NB4 (cell line): ENCODE results near the gene AGBL1.

Experiments
- DNase-seq: peaks from one replicate; pipeline ENCODE4 v3.0.0; 2010; ENCODE audit warnings: low read depth
- H3K4me3 ChIP-seq: one replicate; pipeline ENCODE4 v1.5.1; 2011; ENCODE audit warnings: mild to moderate bottlenecking, low read depth, low read length, moderate library complexity
- MYC ChIP-seq: IDR thresholded peaks from 2 replicates; pipeline ENCODE4 v1.6.1; 2011; ENCODE audit warnings: low read depth, low read length
- POLR2A ChIP-seq: IDR thresholded peaks from 2 replicates; pipeline ENCODE4 v1.6.1; 2011; ENCODE audit warnings: mild to moderate bottlenecking; ENCODE audit not compliant: insufficient read length; ENCODE audit errors: extremely low read depth
- TF ChIP-seq, protein P1 (sequence below): IDR thresholded peaks from 2 replicates; pipeline ENCODE4 v1.6.1; 2011; ENCODE audit warnings: low read depth, low read length
- TF ChIP-seq, protein P2 (sequence below): IDR thresholded peaks from one replicate; pipeline ENCODE4 v1.5.1; 2012; ENCODE audit warnings: low read depth, low read length

Gene AGBL1

DNA sequence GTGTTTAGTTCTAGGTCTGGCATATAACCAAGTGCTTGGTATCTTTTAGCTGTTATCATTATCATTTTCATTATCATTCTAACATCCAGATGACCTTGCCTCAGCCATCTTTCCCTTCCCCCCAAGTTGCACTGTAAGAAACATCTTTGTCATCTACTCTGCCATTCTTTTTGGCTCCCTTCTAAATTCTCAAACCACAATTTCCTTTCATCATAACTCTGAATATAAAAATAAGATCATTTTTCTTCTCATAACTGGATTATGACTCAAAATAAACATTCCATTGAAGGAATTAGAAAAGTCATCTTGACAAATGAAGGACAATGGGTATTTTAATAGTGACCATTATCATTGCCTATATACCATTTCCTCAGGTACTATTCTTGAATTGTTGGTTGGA is 786.2 kb downstream of the AGBL1 start:
- DNase-seq = no peak
- TF ChIP-seq, protein P1, sequence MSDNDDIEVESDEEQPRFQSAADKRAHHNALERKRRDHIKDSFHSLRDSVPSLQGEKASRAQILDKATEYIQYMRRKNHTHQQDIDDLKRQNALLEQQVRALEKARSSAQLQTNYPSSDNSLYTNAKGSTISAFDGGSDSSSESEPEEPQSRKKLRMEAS = no peak
- TF ChIP-seq POLR2A = no peak
- no peak overlapping the region for H3K4me3 ChIP-seq

DNA sequence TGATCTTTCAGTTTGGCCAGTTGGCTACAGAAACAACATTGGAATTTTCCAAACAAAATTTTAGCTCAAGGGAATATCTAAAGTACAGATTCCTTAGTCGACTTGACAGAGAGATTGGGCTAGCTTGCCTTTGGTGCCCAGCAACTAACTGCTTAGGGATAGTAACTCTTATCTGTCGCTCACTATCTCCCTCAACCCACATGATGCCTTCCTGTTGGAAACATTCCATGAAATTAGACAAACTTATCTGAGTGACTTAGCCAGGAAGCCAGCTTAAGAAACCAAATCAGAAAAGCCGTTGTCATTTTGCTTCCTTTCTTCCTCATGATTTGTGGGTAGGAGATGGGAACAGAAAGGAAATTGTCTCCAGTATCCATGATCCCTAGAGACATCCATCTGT is 791.2 kb downstream of the AGBL1 start:
- DNase-seq = no peak
- TF ChIP-seq, protein P2, sequence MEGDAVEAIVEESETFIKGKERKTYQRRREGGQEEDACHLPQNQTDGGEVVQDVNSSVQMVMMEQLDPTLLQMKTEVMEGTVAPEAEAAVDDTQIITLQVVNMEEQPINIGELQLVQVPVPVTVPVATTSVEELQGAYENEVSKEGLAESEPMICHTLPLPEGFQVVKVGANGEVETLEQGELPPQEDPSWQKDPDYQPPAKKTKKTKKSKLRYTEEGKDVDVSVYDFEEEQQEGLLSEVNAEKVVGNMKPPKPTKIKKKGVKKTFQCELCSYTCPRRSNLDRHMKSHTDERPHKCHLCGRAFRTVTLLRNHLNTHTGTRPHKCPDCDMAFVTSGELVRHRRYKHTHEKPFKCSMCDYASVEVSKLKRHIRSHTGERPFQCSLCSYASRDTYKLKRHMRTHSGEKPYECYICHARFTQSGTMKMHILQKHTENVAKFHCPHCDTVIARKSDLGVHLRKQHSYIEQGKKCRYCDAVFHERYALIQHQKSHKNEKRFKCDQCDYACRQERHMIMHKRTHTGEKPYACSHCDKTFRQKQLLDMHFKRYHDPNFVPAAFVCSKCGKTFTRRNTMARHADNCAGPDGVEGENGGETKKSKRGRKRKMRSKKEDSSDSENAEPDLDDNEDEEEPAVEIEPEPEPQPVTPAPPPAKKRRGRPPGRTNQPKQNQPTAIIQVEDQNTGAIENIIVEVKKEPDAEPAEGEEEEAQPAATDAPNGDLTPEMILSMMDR = no peak
- TF ChIP-seq, protein P1 = no peak
- TF ChIP-seq POLR2A = no peak
- no peak for TF ChIP-seq MYC
- no peak overlapping the region for H3K4me3 ChIP-seq

DNA sequence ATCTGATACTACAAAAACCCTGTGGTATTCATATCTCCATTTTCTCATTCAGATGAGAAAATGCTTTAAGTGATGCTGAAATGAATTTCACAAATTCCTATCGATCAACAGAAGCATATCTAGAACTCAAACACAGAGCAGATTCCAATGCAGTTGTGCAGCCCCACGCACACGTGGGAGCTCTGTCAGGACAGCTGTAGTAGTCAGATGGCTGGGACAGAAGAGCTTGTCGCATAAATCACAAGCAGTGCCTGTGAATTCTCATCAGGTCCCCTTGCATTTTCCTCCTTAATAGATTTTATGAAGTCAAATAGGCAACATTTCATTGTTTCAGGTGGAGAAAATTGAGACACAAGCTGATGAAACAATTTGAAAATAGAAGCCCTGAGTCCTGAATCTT is 792.3 kb downstream of the AGBL1 start:
- H3K4me3 ChIP-seq = no peak overlapping the region
- DNase-seq = no peak
- TF ChIP-seq, protein P2 = no peak
- TF ChIP-seq POLR2A (no peak), MYC (no peak)
- TF ChIP-seq, protein P1 = no peak

DNA sequence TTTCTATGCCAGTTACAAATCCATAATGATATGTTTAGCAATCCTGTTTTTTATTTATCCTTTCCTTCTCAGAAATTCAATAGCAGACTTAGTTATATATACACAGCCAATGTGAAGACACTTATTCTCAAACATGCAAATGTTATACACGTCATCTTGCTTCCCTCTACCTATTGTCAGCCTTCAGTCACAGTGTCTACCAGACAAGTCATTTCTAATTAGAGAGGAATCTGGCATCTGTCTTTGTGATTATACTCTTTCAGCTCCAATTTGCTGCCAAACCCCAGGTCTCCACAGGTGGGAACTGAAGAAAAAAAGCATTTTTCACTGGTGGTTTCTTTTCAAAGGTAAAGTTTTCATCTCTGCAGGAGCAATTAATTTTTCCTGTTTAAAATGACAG is 793.1 kb downstream of the AGBL1 start:
- TF ChIP-seq, protein P1 = no peak
- TF ChIP-seq MYC (no peak), POLR2A (no peak)
- TF ChIP-seq, protein P2 = no peak
- no peak overlapping the region for H3K4me3 ChIP-seq
- no peak for DNase-seq

DNA sequence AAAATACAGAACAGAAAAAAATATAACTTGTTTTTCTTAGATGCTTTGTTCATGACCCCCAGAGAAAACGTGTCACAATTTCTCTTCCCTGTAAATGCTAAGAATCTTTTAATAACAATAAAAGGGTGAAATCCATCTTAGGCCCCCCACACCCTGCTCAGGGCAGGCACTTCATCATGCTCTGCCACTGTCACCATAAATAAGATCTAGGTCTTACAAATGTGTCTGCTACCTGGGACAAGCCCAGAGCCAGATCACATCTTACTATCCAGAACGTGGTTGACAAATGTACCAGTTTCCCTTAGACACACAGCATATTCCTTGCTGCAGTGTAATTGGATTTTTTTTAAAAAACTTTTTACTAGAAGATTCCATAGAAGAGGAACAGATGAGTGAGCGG is 795.4 kb downstream of the AGBL1 start:
- no peak overlapping the region for H3K4me3 ChIP-seq

DNA sequence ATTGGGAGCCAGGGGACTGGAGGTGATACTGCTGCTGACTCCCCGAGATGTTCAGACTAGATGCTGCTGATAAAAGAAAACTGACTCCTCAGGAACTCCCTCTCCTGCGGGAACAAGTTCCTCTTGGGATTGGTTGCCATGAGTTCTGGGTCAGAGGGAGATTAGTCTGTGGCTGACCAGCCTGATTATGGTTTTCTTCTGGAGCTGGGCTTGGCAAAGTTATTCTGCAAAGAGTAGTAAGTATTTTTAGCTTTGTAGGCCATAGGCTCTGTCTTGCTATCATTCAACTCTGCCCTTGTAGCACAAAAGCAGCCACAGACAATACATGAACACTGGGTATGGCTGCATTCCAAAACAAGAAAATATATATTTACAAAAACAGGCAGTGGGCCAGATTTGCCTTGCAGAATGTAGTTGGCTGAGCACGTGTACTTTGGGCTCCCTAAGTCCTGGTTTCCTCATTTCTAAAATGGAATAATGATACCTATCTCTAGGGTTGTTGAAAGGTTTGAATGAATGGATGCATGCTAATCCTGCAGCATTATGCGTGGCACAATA is 796.8 kb downstream of the AGBL1 start:
- DNase-seq = no peak
- TF ChIP-seq POLR2A = no peak
- TF ChIP-seq, protein P2 = no peak
- TF ChIP-seq MYC = no peak
- TF ChIP-seq, protein P1 = no peak
- H3K4me3 ChIP-seq = no peak overlapping the region

More for the DNA sequence above, 795.4 kb downstream of the AGBL1 start:
- TF ChIP-seq, protein P2 = no peak
- TF ChIP-seq POLR2A = no peak
- TF ChIP-seq MYC = no peak
- TF ChIP-seq, protein P1 = no peak
- no peak for DNase-seq
